Epithelial cell of umbilical artery (primary cell): ENCODE data around the gene CTSW. TPM values are rescaled to one million over a fixed set of nuclear protein-coding genes. Genes with fewer than 3 reads are reported as not detected.

Experiments
- total RNA-seq: library from RNA; depleted of rRNA; stranded (reverse); fragments of >200 nt; gene quantifications from 2 replicates; pipeline ENCODE4 v1.2.3, GENCODE V29; 2014

CTSW gene
- total RNA-seq: not detected in 2 replicates

GRCh38 chr11:65879617-65880016, at the start of gene CTSW:
Gene CTSW (plus strand): TSS chr11:65879837. CDS start chr11:65879855, 18 bp downstream.

GRCh38 chr11:65833297-65834030, 46.2 kb upstream of the CTSW start, which contains the start of gene SNX32:
Gene SNX32 (plus strand): TSS chr11:65833963. CDS start chr11:65834066, 103 bp downstream.

GRCh38 chr11:65857853-65858680, 21.6 kb upstream of the CTSW start, which contains the start of gene CFL1:
Gene CFL1 (minus strand): TSS chr11:65858180. CDS start chr11:65858099, 81 bp downstream.

GRCh38 chr11:65860278-65861164, 19.1 kb upstream of the CTSW start, which contains the start of gene MUS81:
Gene MUS81 (plus strand): TSS chr11:65860433. CDS start chr11:65860754, 321 bp downstream.

GRCh38 chr11:65872586-65873317, 6.9 kb upstream of the CTSW start, which contains the start of gene EFEMP2:
Gene EFEMP2 (minus strand): TSS chr11:65872800. CDS start chr11:65872354, 446 bp downstream.

GRCh38 chr11:65888163-65888814, 8.7 kb downstream of the CTSW start, which contains the start of gene FIBP:
Gene FIBP (minus strand): TSS chr11:65888471. CDS start chr11:65888418, 53 bp downstream.

GRCh38 chr11:65890324-65891218, 10.9 kb downstream of the CTSW start, which contains the start of gene CCDC85B:
Gene CCDC85B (plus strand): TSS chr11:65890673. CDS start chr11:65890784, 111 bp downstream.

GRCh38 chr11:65900125-65900898, 20.7 kb downstream of the CTSW start, which contains the start of gene FOSL1:
Gene FOSL1 (minus strand): TSS chr11:65900388. CDS start chr11:65900339, 49 bp downstream.

GRCh38 chr11:65918211-65919140, 38.8 kb downstream of the CTSW start, which contains the start of gene C11orf68:
Gene C11orf68 (minus strand): TSS chr11:65919062. CDS start chr11:65919031, 31 bp downstream.

GRCh38 chr11:65919141-65919572, 39.5 kb downstream of the CTSW start, which contains the start of gene DRAP1:
Gene DRAP1 (plus strand): TSS chr11:65919426. CDS start chr11:65919502, 76 bp downstream.

Other genes with a start within 250 kb of the CTSW start
- 38.7 and 42.1 TPM in 2 replicates for gene SIPA1, start 241.7 kb upstream of the CTSW start, total RNA-seq
- 12.7 and 14.7 TPM in 2 replicates for gene RELA, start 216.9 kb upstream of the CTSW start, total RNA-seq
- 31.8 and 35.4 TPM in 2 replicates for gene KAT5, start 167.6 kb upstream of the CTSW start, total RNA-seq
- gene RNASEH2C, start 159.0 kb upstream of the CTSW start, total RNA-seq: 77.0 and 111 TPM in 2 replicates
- 6.8 and 8.1 TPM in 2 replicates for gene AP5B1, start 98.9 kb upstream of the CTSW start, total RNA-seq
- gene OVOL1, start 92.8 kb upstream of the CTSW start, total RNA-seq: not detected in 2 replicates
- 1.9 TPM in 1 of 2 replicates, not detected in the other for gene SNX32, start 45.9 kb upstream of the CTSW start, total RNA-seq
- 1,095 and 1,455 TPM in 2 replicates for gene CFL1, start 21.7 kb upstream of the CTSW start, total RNA-seq
- gene MUS81, start 19.4 kb upstream of the CTSW start, total RNA-seq: 47.4 and 53.3 TPM in 2 replicates
- 15.3 and 20.5 TPM in 2 replicates for gene EFEMP2, start 7.0 kb upstream of the CTSW start, total RNA-seq
- 133 and 257 TPM in 2 replicates for gene FIBP, start 8.6 kb downstream of the CTSW start, total RNA-seq
- gene CCDC85B, start 10.8 kb downstream of the CTSW start, total RNA-seq: 195 and 218 TPM in 2 replicates
- 12.7 and 20.2 TPM in 2 replicates for gene FOSL1, start 20.6 kb downstream of the CTSW start, total RNA-seq
- 13.3 and 15.7 TPM in 2 replicates for gene C11orf68, start 39.2 kb downstream of the CTSW start, total RNA-seq
- 114 and 131 TPM in 2 replicates for gene DRAP1, start 39.6 kb downstream of the CTSW start, total RNA-seq
- gene TSGA10IP, start 65.6 kb downstream of the CTSW start, total RNA-seq: not detected in 2 replicates
- 33.5 and 74.5 TPM in 2 replicates for gene SART1, start 81.9 kb downstream of the CTSW start, total RNA-seq
- 30.2 and 45.1 TPM in 2 replicates for gene EIF1AD, start 122.3 kb downstream of the CTSW start, total RNA-seq
- 28.6 and 41.9 TPM in 2 replicates for gene BANF1, start 122.7 kb downstream of the CTSW start, total RNA-seq
- not detected in 2 replicates for gene CST6, start 132.2 kb downstream of the CTSW start, total RNA-seq
- gene CATSPER1, start 146.6 kb downstream of the CTSW start, total RNA-seq: under 0.01 and 0.61 TPM in 2 replicates
- not detected in 2 replicates for gene GAL3ST3, start 169.3 kb downstream of the CTSW start, total RNA-seq
- 99.4 and 114 TPM in 2 replicates for gene SF3B2, start 172.5 kb downstream of the CTSW start, total RNA-seq
- gene PACS1, start 190.4 kb downstream of the CTSW start, total RNA-seq: 12.7 and 17.8 TPM in 2 replicates